H1 (cell line): ENCODE data around the gene MBP. TPM values are rescaled to one million over a fixed set of nuclear protein-coding genes. Genes with fewer than 3 reads are reported as not detected.

Source experiments
- CTCF ChIA-PET: fragments of 300-600 bp; sonication (Branson Sonifier 250); formaldehyde crosslinking; loops from one replicate; lab custom pipeline; 2021; ENCODE audit not compliant: partially characterized antibody; lab: Charles Lee
- POLR2A ChIA-PET: fragments of 300-600 bp; sonication (Branson Sonifier 250); formaldehyde crosslinking; loops from one replicate; lab custom pipeline; 2021; ENCODE audit warnings: inconsistent platforms; ENCODE audit not compliant: partially characterized antibody; lab: Charles Lee
- DNase-seq, 2 experiments: peaks; one replicate each; pipeline versions ENCODE4 v3.0.0 to v3.0.0-alpha.2; 2010 to 2022; ENCODE audit warnings: low spot score in 2 of 2, low read depth in 1 of 2, mixed read lengths in 1 of 2
- FAIRE-seq: peaks from 2 replicates; lab custom pipeline; 2011; peaks lifted over from hg19 to GRCh38; lab: Jason Lieb, UNC
- H2AFZ ChIP-seq: 2 replicates; pipeline ENCODE4 v1.8.1; 2012; ENCODE audit warnings: low read length, inconsistent platforms
- H2AK5ac ChIP-seq: 2 replicates; pipeline ENCODE4 v1.6.1; 2013; ENCODE audit warnings: low read depth, low read length
- H2BK120ac ChIP-seq: replicated peaks from 2 replicates; pipeline ENCODE3; 2013; ENCODE audit warnings: low read depth, low read length, inconsistent platforms
- H2BK12ac ChIP-seq: 2 replicates; pipeline ENCODE4 v1.6.1; 2013; ENCODE audit warnings: low read depth, low read length
- H2BK15ac ChIP-seq: 2 replicates; pipeline ENCODE4 v1.6.1; 2013; ENCODE audit warnings: low read length
- H2BK20ac ChIP-seq: 2 replicates; pipeline ENCODE4 v1.6.1; 2013; ENCODE audit warnings: low read length
- H2BK5ac ChIP-seq: 2 replicates; pipeline ENCODE4 v1.6.1; 2013; ENCODE audit warnings: low read depth, low read length
- H3K14ac ChIP-seq: 2 replicates; pipeline ENCODE4 v1.6.1; 2013; ENCODE audit warnings: inconsistent platforms; ENCODE audit not compliant: insufficient read length
- H3K18ac ChIP-seq: 2 replicates; pipeline ENCODE4 v1.6.1; 2013; ENCODE audit warnings: low read length; ENCODE audit errors: extremely low read depth
- H3K23ac ChIP-seq: 2 replicates; pipeline ENCODE4 v1.6.1; 2013; ENCODE audit warnings: inconsistent platforms; ENCODE audit not compliant: insufficient read length
- H3K23me2 ChIP-seq: 2 replicates; pipeline ENCODE4 v1.6.1; 2013; ENCODE audit warnings: low read depth, low read length
- H3K27ac ChIP-seq: 2 replicates; pipeline ENCODE4 v1.6.1; 2011; ENCODE audit warnings: low read depth, low read length, inconsistent platforms
- H3K27me3 ChIP-seq, 4 experiments: replicated peaks in 1 of 4; 1 replicate in 1 of 4; 2 replicates in 3 of 4; pipeline versions ENCODE4 v1.6.1 to v1.8.1; 2011 to 2013; ENCODE audit warnings: low read length in 3 of 4, mild to moderate bottlenecking in 3 of 4, inconsistent platforms in 2 of 4, mixed read lengths in 2 of 4, moderate library complexity in 1 of 4; ENCODE audit not compliant: control insufficient read depth in 3 of 4, insufficient read depth in 3 of 4; ENCODE audit errors: extremely low read depth in 1 of 4
- H3K36me3 ChIP-seq, 4 experiments: 2 replicates each; pipeline versions ENCODE4 v1.6.1 to v1.8.1; 2011 to 2013; ENCODE audit warnings: mild to moderate bottlenecking in 4 of 4, low read length in 3 of 4, moderate library complexity in 2 of 4, control low read depth in 1 of 4, inconsistent platforms in 1 of 4; ENCODE audit not compliant: insufficient read depth in 4 of 4, control insufficient read depth in 2 of 4
- H3K4ac ChIP-seq: replicated peaks from 2 replicates; pipeline ENCODE3; 2013; ENCODE audit warnings: low read length, low read depth, mixed read lengths, inconsistent platforms; ENCODE audit not compliant: insufficient read length
- H3K4me1 ChIP-seq, 4 experiments: replicated peaks in 1 of 4; 1 replicate in 1 of 4; 2 replicates in 3 of 4; pipeline versions ENCODE4 v1.6.1 to v1.8.1; 2011 to 2013; ENCODE audit warnings: low read length in 3 of 4, inconsistent platforms in 2 of 4, mixed read lengths in 1 of 4; ENCODE audit not compliant: insufficient read depth in 4 of 4, control insufficient read depth in 3 of 4
- H3K4me2 ChIP-seq, 2 experiments: 2 replicates each; pipeline versions ENCODE4 v1.6.1 to v1.8.1; 2011 to 2013; ENCODE audit warnings: low read depth in 2 of 2, low read length in 2 of 2, control low read depth in 1 of 2, inconsistent platforms in 1 of 2, mild to moderate bottlenecking in 1 of 2; ENCODE audit not compliant: insufficient read depth in 1 of 2
- H3K4me3 ChIP-seq, 4 experiments: fragments of 200-600, 300-600 bp in 1 of 4; sonication (generic), shearing (Covaris generic), sonication (Bioruptor Twin) in 1 of 4; 2 replicates each; pipeline versions ENCODE4 v1.5.1 to v1.8.1; 2011 to 2016; ENCODE audit warnings: low read length in 4 of 4, low read depth in 3 of 4, control low read depth in 2 of 4, inconsistent platforms in 2 of 4, mild to moderate bottlenecking in 2 of 4, mixed read lengths in 1 of 4, moderate library complexity in 1 of 4; ENCODE audit not compliant: insufficient read depth in 2 of 4; ENCODE audit errors: extremely low read depth in 1 of 4
- H3K56ac ChIP-seq: replicated peaks from 2 replicates; pipeline ENCODE3; 2013; ENCODE audit warnings: low read depth, mild to moderate bottlenecking, mixed read lengths, low read length, inconsistent platforms; ENCODE audit not compliant: insufficient read length
- H3K79me1 ChIP-seq: 2 replicates; pipeline ENCODE4 v1.6.1; 2013; ENCODE audit warnings: low read depth, low read length, control low read depth
- H3K79me2 ChIP-seq, 2 experiments: 2 replicates each; pipeline versions ENCODE4 v1.6.1 to v1.8.1; 2012 to 2013; ENCODE audit warnings: low read length in 2 of 2, mild to moderate bottlenecking in 2 of 2, inconsistent platforms in 1 of 2; ENCODE audit not compliant: insufficient read depth in 2 of 2, control insufficient read depth in 1 of 2
- H3K9ac ChIP-seq, 4 experiments: replicated peaks in 1 of 4; 1 replicate in 1 of 4; 2 replicates in 3 of 4; pipeline versions ENCODE4 v1.6.1 to v1.8.1; 2011 to 2013; ENCODE audit warnings: low read depth in 3 of 4, low read length in 3 of 4, control low read depth in 2 of 4, mild to moderate bottlenecking in 2 of 4, moderate library complexity in 2 of 4, inconsistent platforms in 1 of 4; ENCODE audit errors: extremely low read depth in 1 of 4
- H3K9me3 ChIP-seq, 2 experiments: 2 replicates each; pipeline versions ENCODE4 v1.6.1 to v1.8.1; 2012 to 2013; ENCODE audit warnings: mild to moderate bottlenecking in 2 of 2, moderate library complexity in 2 of 2, control low read depth in 1 of 2, inconsistent platforms in 1 of 2, low read depth in 1 of 2, low read length in 1 of 2, mixed read lengths in 1 of 2; ENCODE audit not compliant: insufficient read depth in 2 of 2
- H4K20me1 ChIP-seq, 2 experiments: replicated peaks in 1 of 2; 2 replicates each; pipeline versions ENCODE3 to v1.8.1; 2011 to 2013; ENCODE audit warnings: inconsistent platforms in 2 of 2, low read length in 2 of 2, mild to moderate bottlenecking in 1 of 2; ENCODE audit not compliant: insufficient read depth in 2 of 2, control insufficient read depth in 1 of 2
- H4K5ac ChIP-seq: 2 replicates; pipeline ENCODE4 v1.6.1; 2013; ENCODE audit warnings: low read length, low read depth, mixed read lengths, inconsistent platforms; ENCODE audit not compliant: insufficient read length
- H4K8ac ChIP-seq: 2 replicates; pipeline ENCODE4 v1.8.0; 2013; ENCODE audit warnings: mild to moderate bottlenecking, moderate library complexity, low read length, inconsistent platforms; ENCODE audit not compliant: insufficient read depth; ENCODE audit errors: extremely low read depth
- H4K91ac ChIP-seq: replicated peaks from 2 replicates; pipeline ENCODE3; 2013; ENCODE audit warnings: low read length, mixed read lengths, inconsistent platforms; ENCODE audit not compliant: insufficient read length
- CHD2 ChIP-seq: IDR thresholded peaks from 2 replicates; pipeline ENCODE4 v1.6.1; 2012; ENCODE audit warnings: low read length, improper control_type of control experiment
- GABPA ChIP-seq: IDR thresholded peaks from 2 replicates; pipeline ENCODE4 v1.6.1; 2011; ENCODE audit warnings: mild to moderate bottlenecking, low read length, moderate library complexity, borderline replicate concordance; ENCODE audit not compliant: insufficient read depth
- PHF8 ChIP-seq: fragments of 200-600 bp; sonication (generic); conservative IDR thresholded peaks from 2 replicates; pipeline ENCODE4 v1.7.1; 2012; ENCODE audit warnings: low read depth, mild to moderate bottlenecking, inconsistent platforms, low read length, moderate library complexity
- POU5F1 ChIP-seq: IDR thresholded peaks from 2 replicates; pipeline ENCODE4 v1.6.1; 2011; ENCODE audit warnings: low read depth, mild to moderate bottlenecking, low read length, moderate library complexity
- RXRA ChIP-seq: IDR thresholded peaks from 2 replicates; pipeline ENCODE4 v1.6.1; 2011; ENCODE audit warnings: low read depth, mild to moderate bottlenecking, low read length, moderate library complexity; ENCODE audit not compliant: insufficient read depth
- SP4 ChIP-seq: IDR thresholded peaks from 2 replicates; pipeline ENCODE4 v1.6.1; 2012; ENCODE audit warnings: low read length, inconsistent platforms
- WGBS, 2 experiments: shearing (Covaris generic) in 1 of 2; methylation state at CpG; one replicate each; pipeline versions ENCODE4 v1.1.6 to v1.1.7; 2013 to 2015; ENCODE audit warnings: low lambda C conversion rate in 2 of 2, mixed read lengths in 2 of 2, inconsistent platforms in 1 of 2, low coverage in 1 of 2, missing lambda C conversion rate in 1 of 2; ENCODE audit not compliant: insufficient replicate concordance in 2 of 2, insufficient coverage in 1 of 2, insufficient read length in 1 of 2; ENCODE audit errors: extremely low coverage in 1 of 2, missing lambda C conversion rate in 1 of 2; 5-methylcytosine and 5-hydroxymethylcytosine counted together
- polyA plus RNA-seq, 7 experiments: library from polyadenylated mRNA; depleted of rRNA in 3 of 7; stranded (reverse) in 5 of 7; unstranded in 2 of 7; fragments of >200 nt in 5 of 7; fragments of 200-250 nt in 2 of 7; gene quantifications; 1 replicate in 5 of 7; 2 replicates in 1 of 7; 4 replicates in 1 of 7; pipeline versions ENCODE4 v1.2.1 to v1.2.3, GENCODE V29; 2011 to 2013; ENCODE audit warnings: missing spikeins in 2 of 7, mixed read lengths in 2 of 7
- total RNA-seq: library from RNA; stranded (reverse); fragmentation: NEBNext Ultra II Directional; extraction: Animal tissue kit (Norgen Biotek cat#: 25700); gene quantifications from 2 replicates; pipeline ENCODE4 v1.2.1, GENCODE V29; 2021

Gene MBP
- total and polyA plus RNA-seq, 2 of the 8 experiments (the other 6 are each of a cell fraction or from before 2014, with no cell fraction given): 7.7 to 19.2 TPM

- FAIRE-seq: no peak
- no peaks in the 10 kb centered on the region; the same call in 1 of the 2 replicates for H3K79me1 ChIP-seq
- H2BK120ac ChIP-seq: no peak overlapping the region
- no peak overlapping the region for H4K5ac ChIP-seq
- H3K18ac ChIP-seq: no peak overlapping the region
- DNase-seq: no peak
- H3K4me3 ChIP-seq: no peak overlapping the region
- H3K9me3 ChIP-seq: no peaks in the 10 kb centered on the region
- no peak overlapping the region for H3K9ac ChIP-seq
- WGBS, 2 experiments: 93% methylated on average over 8 of the region's 8 CpGs; no CpG with 5 or more reads in 1 of the 2 experiments
- no peak overlapping the region for H3K27ac ChIP-seq
- H2BK12ac ChIP-seq: no peak overlapping the region
- H2BK15ac ChIP-seq: no peak overlapping the region
- H2AK5ac ChIP-seq: no peak overlapping the region
- H2BK5ac ChIP-seq: no peak overlapping the region
- no peaks in the 10 kb centered on the region for H3K36me3 ChIP-seq
- no peak overlapping the region for H3K14ac ChIP-seq
- CTCF ChIA-PET: interaction anchor here (0.6 to 7.5 kb wide), 5 partner anchors 12 to 130 kb away, joined by 3 to 33 read pairs (median 3); no protein-coding TSS in a partner anchor
- no peaks in the 10 kb centered on the region for H3K27me3 ChIP-seq
- H3K23ac ChIP-seq: no peak overlapping the region
- H3K79me2 ChIP-seq: no peaks in the 10 kb centered on the region
- no peak overlapping the region for H2BK20ac ChIP-seq
- no peak overlapping the region for H3K4ac ChIP-seq
- no peak overlapping the region for H2AFZ ChIP-seq
- H3K56ac ChIP-seq: no peak overlapping the region
- no peaks in the 10 kb centered on the region for H3K23me2 ChIP-seq
- H4K20me1 ChIP-seq: no peaks in the 10 kb centered on the region
- no peak overlapping the region for H3K4me2 ChIP-seq
- H4K8ac ChIP-seq: no peak overlapping the region
- peaks cover 1 to 8% (median 4%) of the 10 kb centered on the region in 4 experiments; a peak in 4 of 7 replicates for H3K4me1 ChIP-seq
- no peak overlapping the region for H4K91ac ChIP-seq
- POLR2A ChIA-PET: no interaction called here
- TF ChIP-seq GABPA (no peak), RXRA (no peak), PHF8 (no peak), POU5F1 (no peak), SP4 (no peak), CHD2 (no peak)
These were observed 120.5 kb downstream of the MBP start for GRCh38 chr18:77012120-77012519.
